ENCODE data around the gene CFAP54. TPM values are rescaled to one million over a fixed set of nuclear protein-coding genes. Genes with fewer than 3 reads are reported as not detected.
A peak's percentile ranks its signal among the peaks of the same experiment; 100 is the strongest.

The CFAP54 gene
- polyA plus RNA-seq, 2 of the 4 experiments (the other 2 are of a cell fraction), result 0.70 to 1.2 TPM

DNA sequence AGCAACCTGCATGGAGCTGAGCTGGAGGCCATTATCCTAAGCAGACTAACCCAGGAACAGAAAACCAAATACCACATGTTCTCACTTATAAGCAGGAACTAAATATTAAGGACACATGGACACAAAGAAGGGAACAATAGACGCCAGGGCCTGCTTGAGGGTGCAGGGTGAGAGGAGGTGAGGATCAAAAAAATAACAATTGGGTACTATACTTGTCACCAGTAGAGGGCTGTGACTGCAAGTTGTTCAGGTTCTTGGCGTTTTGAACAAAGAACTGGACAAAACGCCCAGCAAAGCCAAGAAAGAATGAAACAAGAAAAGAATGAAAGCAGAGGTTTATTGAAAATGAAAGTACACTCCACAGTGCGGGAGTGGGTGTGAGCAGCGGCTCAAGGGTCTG, 209.1 kb downstream of the CFAP54 start (continued):
- TF ChIP-seq, protein P1, sequence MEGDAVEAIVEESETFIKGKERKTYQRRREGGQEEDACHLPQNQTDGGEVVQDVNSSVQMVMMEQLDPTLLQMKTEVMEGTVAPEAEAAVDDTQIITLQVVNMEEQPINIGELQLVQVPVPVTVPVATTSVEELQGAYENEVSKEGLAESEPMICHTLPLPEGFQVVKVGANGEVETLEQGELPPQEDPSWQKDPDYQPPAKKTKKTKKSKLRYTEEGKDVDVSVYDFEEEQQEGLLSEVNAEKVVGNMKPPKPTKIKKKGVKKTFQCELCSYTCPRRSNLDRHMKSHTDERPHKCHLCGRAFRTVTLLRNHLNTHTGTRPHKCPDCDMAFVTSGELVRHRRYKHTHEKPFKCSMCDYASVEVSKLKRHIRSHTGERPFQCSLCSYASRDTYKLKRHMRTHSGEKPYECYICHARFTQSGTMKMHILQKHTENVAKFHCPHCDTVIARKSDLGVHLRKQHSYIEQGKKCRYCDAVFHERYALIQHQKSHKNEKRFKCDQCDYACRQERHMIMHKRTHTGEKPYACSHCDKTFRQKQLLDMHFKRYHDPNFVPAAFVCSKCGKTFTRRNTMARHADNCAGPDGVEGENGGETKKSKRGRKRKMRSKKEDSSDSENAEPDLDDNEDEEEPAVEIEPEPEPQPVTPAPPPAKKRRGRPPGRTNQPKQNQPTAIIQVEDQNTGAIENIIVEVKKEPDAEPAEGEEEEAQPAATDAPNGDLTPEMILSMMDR (IDR thresholded peaks at IDR 0.05), result peak; percentile 29; the same call in 2 of the 3 replicates
- no peak for TF ChIP-seq JUN (IDR thresholded peaks at IDR 0.05)

DNA sequence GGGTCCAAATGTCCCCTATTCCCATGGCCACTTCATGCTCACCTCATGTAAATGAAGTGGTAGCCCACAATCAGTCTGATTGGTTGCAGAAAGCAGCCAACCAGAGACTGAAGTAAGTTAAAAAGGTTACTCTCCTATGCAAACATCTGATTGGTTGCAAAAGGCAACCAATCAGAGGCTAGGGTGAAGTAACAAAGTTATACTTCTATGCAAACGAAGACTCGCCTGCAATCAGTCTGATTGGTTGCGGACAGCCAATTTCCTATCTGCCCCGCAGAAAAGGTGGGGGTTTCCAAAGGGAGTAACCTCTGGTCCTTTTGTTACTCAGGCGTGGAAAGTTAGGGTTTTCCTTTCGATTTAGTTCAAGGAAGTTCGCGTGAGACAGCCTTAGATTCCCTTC, 209.6 kb downstream of the CFAP54 start:
- TF ChIP-seq, protein P2, sequence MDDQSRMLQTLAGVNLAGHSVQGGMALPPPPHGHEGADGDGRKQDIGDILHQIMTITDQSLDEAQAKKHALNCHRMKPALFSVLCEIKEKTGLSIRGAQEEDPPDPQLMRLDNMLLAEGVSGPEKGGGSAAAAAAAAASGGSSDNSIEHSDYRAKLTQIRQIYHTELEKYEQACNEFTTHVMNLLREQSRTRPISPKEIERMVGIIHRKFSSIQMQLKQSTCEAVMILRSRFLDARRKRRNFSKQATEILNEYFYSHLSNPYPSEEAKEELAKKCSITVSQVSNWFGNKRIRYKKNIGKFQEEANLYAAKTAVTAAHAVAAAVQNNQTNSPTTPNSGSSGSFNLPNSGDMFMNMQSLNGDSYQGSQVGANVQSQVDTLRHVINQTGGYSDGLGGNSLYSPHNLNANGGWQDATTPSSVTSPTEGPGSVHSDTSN (IDR thresholded peaks at IDR 0.05), result no peak
- no peak for TF ChIP-seq SREBF2 (IDR thresholded peaks at IDR 0.05)
- no peak for TF ChIP-seq PHF8 (IDR thresholded peaks at IDR 0.05; ENCODE audit: borderline replicate concordance, low read depth)
- TF ChIP-seq RNF2 (IDR thresholded peaks at IDR 0.05; ENCODE audit: borderline replicate concordance, low read depth), result no peak
- no peak for TF ChIP-seq RFX5 (IDR thresholded peaks at IDR 0.05)
- TF ChIP-seq HDAC2 (IDR thresholded peaks at IDR 0.05), result no peak
- TF ChIP-seq MAZ (IDR thresholded peaks at IDR 0.05; ENCODE audit: borderline replicate concordance, low read depth, low read length), result no peak
- no peak for TF ChIP-seq CBX8 (IDR thresholded peaks at IDR 0.05)
- no peak for TF ChIP-seq CBX2 (IDR thresholded peaks at IDR 0.05; ENCODE audit: borderline replicate concordance, low read depth)
- FAIRE-seq (no peak), DNase-seq (ENCODE audit: low read depth in 1 of 2, low spot score in 1 of 2) (peak in 1 of 2 experiments; percentile 72), ATAC-seq (peak; percentile 36 to 79; a peak in 3 of 6 replicates)
- CTCF ChIA-PET, result no interaction called here
- H3K27ac ChIP-seq, result no peak overlapping the region
- no peaks in the 10 kb centered on the region for H3K9me3 ChIP-seq
- no peaks in the 10 kb centered on the region for H3K4me1 ChIP-seq
- peak overlapping the region; percentile 26 for H3K4me3 ChIP-seq
- WGBS (ENCODE audit: missing lambda C conversion rate), result 66% methylated on average over 8 of the region's 8 CpGs
- POLR2A ChIA-PET, result no interaction called here
- peak overlapping the region; percentile 45 for H3K4me2 ChIP-seq

DNA sequence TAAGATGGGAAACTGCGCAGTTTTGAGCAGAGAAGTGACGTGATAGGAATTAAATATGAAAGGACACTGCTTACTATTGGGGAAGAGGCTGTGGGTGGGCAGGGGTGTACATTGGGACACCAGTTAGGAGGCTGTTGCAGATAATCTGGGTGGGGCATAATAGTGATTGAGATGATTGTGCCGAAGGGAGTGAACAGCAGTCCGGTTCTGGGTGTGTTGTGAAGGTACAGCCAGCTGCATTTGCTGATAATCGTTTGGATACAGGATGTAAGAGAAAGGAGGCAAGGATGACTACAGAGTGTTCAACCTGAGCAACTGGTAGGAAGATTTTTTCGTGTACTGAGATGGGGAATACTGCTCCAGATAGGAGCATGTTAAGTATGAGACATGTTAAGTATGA, 212.5 kb downstream of the CFAP54 start:
- FAIRE-seq (no peak), DNase-seq (ENCODE audit: low read depth in 1 of 2, low spot score in 1 of 2) (no peak), ATAC-seq (no peak)
- no peaks in the 10 kb centered on the region for H3K4me1 ChIP-seq
- TF ChIP-seq CBX8 (IDR thresholded peaks at IDR 0.05) (no peak), E2F6 (IDR thresholded peaks at IDR 0.05; ENCODE audit: borderline replicate concordance, low read depth) (no peak), GATA3 (IDR thresholded peaks at IDR 0.05; ENCODE audit: borderline replicate concordance) (no peak), RFX5 (IDR thresholded peaks at IDR 0.05) (no peak), ATOH8 (CRISPR knock-in tag; IDR thresholded peaks at IDR 0.05; ENCODE audit: low read depth) (no peak), BHLHE40 (IDR thresholded peaks at IDR 0.05; ENCODE audit: low read depth, low read length) (no peak), JUN (IDR thresholded peaks at IDR 0.05) (no peak), BCL3 (IDR thresholded peaks at IDR 0.05) (no peak), MAFK (IDR thresholded peaks at IDR 0.05; ENCODE audit: partially characterized antibody) (no peak)
- TF ChIP-seq, protein P2 (IDR thresholded peaks at IDR 0.05), result no peak
- no peaks in the 10 kb centered on the region for H3K9me3 ChIP-seq
- H3K4me2 ChIP-seq, result no peak overlapping the region
- no peak overlapping the region for H3K27ac ChIP-seq
- CTCF ChIA-PET, result no interaction called here
- H3K4me3 ChIP-seq, result no peak overlapping the region
- WGBS (ENCODE audit: missing lambda C conversion rate), result 19% methylated on average over 6 of the region's 6 CpGs
- POLR2A ChIA-PET, result interaction anchor here (1.3 kb wide), 1 partner anchor 19 kb away, joined by 3 read pairs; no protein-coding TSS in a partner anchor
